Large intestine (tissue), 12 donors: ENCODE data around the gene LPAR5. TPM values are rescaled to one million over a fixed set of nuclear protein-coding genes. Genes with fewer than 3 reads are reported as not detected.
A peak's percentile ranks its signal among the peaks of the same experiment; 100 is the strongest.

Source experiments
- DNase-seq, 2 donors: peaks; one replicate each; pipeline versions ENCODE4 v3.0.0 to v3.0.0-alpha.2; 2013
- H3K27ac ChIP-seq: one replicate; pipeline ENCODE4 v1.5.1; 2013; ENCODE audit warnings: low read length
- H3K27me3 ChIP-seq: 2 replicates; pipeline ENCODE4 v1.6.1; 2013; ENCODE audit warnings: low read length; ENCODE audit not compliant: control insufficient read depth, insufficient read depth
- H3K36me3 ChIP-seq: 2 replicates; pipeline ENCODE4 v1.6.1; 2013; ENCODE audit warnings: low read length; ENCODE audit not compliant: control insufficient read depth, insufficient read depth
- H3K4me1 ChIP-seq: one replicate; pipeline ENCODE4 v1.6.1; 2013; ENCODE audit warnings: low read length; ENCODE audit not compliant: control insufficient read depth, insufficient read depth
- H3K4me3 ChIP-seq: one replicate; pipeline ENCODE4 v1.5.1; 2013; ENCODE audit warnings: low read length
- H3K9me3 ChIP-seq: one replicate; pipeline ENCODE4 v1.6.1; 2013; ENCODE audit warnings: mild to moderate bottlenecking, low read depth, low read length, moderate library complexity; ENCODE audit not compliant: control insufficient read depth
- WGBS: methylation state at CpG from one replicate; pipeline ENCODE4 v1.1.5; 2013; ENCODE audit warnings: low lambda C conversion rate; ENCODE audit not compliant: insufficient coverage; 5-methylcytosine and 5-hydroxymethylcytosine counted together
- long read RNA-seq, 11 donors: transcript quantifications; one replicate each; lab custom pipeline, GENCODE V29; 2026
- polyA plus RNA-seq: library from polyadenylated mRNA; unstranded; fragments of 120-200 nt; gene quantifications from one replicate; pipeline ENCODE4 v1.2.1, GENCODE V29; 2013

The LPAR5 gene
- 21.4 TPM for polyA plus RNA-seq
- long read RNA-seq, donor 1, partial matches to known transcripts: 6 of 10 reads
- long read RNA-seq, donor 1, other reads (novel, unspliced or antisense): 0 of 10 reads
- long read RNA-seq, donor 2, transcript LPAR5-201 (2 exons, 3,171 nt): major isoform, 5 of 18 reads
- long read RNA-seq, donor 2, partial matches to known transcripts: 13 of 18 reads
- long read RNA-seq, donor 2, other reads (novel, unspliced or antisense): 0 of 18 reads
- long read RNA-seq, donor 3: 0 reads
- long read RNA-seq, donor 4, partial matches to known transcripts: 0 of 1 reads
- long read RNA-seq, donor 4, other reads (novel, unspliced or antisense): 0 of 1 reads
- long read RNA-seq, donor 5, transcript LPAR5-201 (2 exons, 3,171 nt): major isoform, 6 of 8 reads
- long read RNA-seq, donor 5, partial matches to known transcripts: 0 of 8 reads
- long read RNA-seq, donor 5, other reads (novel, unspliced or antisense): 0 of 8 reads
- long read RNA-seq, donor 6, transcript LPAR5-201 (2 exons, 3,171 nt): major isoform, 12 of 14 reads
- long read RNA-seq, donor 6, partial matches to known transcripts: 0 of 14 reads
- long read RNA-seq, donor 6, other reads (novel, unspliced or antisense): 0 of 14 reads
- long read RNA-seq, donor 7, partial matches to known transcripts: 0 of 1 reads
- long read RNA-seq, donor 7, other reads (novel, unspliced or antisense): 0 of 1 reads
- long read RNA-seq, donor 8, transcript LPAR5-201 (2 exons, 3,171 nt): major isoform, 8 of 10 reads
- long read RNA-seq, donor 8, partial matches to known transcripts: 0 of 10 reads
- long read RNA-seq, donor 8, other reads (novel, unspliced or antisense): 0 of 10 reads
- long read RNA-seq, donor 9, partial matches to known transcripts: 0 of 3 reads
- long read RNA-seq, donor 9, other reads (novel, unspliced or antisense): 0 of 3 reads
- long read RNA-seq, donor 10, transcript LPAR5-201 (2 exons, 3,171 nt): major isoform, 7 of 11 reads
- long read RNA-seq, donor 10, partial matches to known transcripts: 0 of 11 reads
- long read RNA-seq, donor 10, other reads (novel, unspliced or antisense): 0 of 11 reads
- long read RNA-seq, donor 11, transcript LPAR5-201 (2 exons, 3,171 nt): major isoform, 7 of 15 reads
- long read RNA-seq, donor 11, partial matches to known transcripts: 5 of 15 reads
- long read RNA-seq, donor 11, other reads (novel, unspliced or antisense): 0 of 15 reads

DNA sequence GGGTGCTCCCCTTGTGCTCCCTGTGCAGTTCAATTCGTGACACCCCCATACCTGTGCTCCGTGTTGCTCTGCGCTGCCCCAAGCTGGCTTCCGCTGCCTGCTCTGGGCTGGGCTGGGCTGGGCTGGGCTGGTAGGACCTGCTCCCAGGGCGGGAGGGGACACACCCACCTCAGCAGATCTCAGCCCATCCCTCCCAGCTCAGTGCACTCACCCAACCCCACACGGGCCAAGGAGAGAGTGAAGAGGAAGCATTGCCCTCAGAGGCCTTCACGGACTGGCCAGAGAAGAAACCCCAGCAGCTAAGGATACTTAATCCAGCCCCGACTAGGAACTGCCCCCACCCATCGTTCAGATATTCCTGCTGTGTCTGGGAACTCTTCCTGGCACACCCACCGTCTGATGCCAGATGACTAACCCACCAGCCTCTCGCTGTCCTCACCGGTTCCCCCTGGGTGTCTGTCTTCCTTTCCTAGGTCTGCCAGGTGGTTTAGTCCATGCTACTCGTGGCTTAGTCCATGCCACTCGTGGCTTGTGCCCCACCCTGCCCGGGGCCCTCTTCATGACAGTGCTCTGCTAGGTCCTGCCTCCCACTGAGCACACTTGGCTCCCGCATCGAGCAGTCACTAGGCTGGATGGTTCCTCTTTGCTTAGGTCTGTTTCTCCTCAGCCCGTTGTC is at the start of gene LPAR5:
Gene LPAR5 (minus strand): TSS at position 104 of the 676 bp plus-strand sequence. CDS start 14,711 bp downstream, outside the sequence.
- no peaks in the 10 kb centered on the region for H3K27me3 ChIP-seq
- peak within 1 kb of the TSS; percentile 57 for H3K27ac ChIP-seq
- H3K36me3 ChIP-seq: no peaks in the 10 kb centered on the region
- peak; percentile 87 to 93 for DNase-seq
- peaks cover 55% of the 10 kb centered on the region for H3K4me1 ChIP-seq
- peak within 1 kb of the TSS; percentile 25 for H3K4me3 ChIP-seq
- no CpG with 5 or more reads among the region's 18 CpGs for WGBS
- H3K9me3 ChIP-seq: no peaks in the 10 kb centered on the region

GRCh38 chr12:6684609-6685008 is 48.9 kb upstream of the LPAR5 start:
- Histone ChIP-seq H3K27me3 (no peaks in the 10 kb centered on the region), H3K4me1 (no peaks in the 10 kb centered on the region), H3K9me3 (no peaks in the 10 kb centered on the region), H3K36me3 (peaks cover 24% of the 10 kb centered on the region), H3K4me3 (no peak overlapping the region), H3K27ac (no peak overlapping the region)
- WGBS: no CpG with 5 or more reads among the region's 6 CpGs
- no peak for DNase-seq

DNA sequence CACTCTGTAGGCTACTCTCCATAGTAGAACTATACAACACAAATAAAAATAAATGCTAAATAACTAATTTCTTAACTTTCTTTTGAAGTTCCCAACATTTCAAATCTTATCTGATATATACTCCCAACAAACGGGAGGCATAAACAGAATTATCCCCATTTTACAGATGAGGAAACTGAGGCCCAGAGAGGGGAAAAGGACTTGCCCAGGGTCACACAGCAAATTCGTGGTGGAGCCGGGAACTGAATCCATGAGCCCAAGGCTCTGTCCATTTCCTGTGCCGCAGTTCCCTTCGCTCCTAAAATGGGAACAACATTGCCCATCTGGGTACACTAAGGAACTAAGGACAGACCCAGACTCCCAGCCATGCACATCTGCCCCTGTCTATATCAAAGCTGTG is 41.2 kb upstream of the LPAR5 start:
- peaks cover 87% of the 10 kb centered on the region for H3K36me3 ChIP-seq
- no CpG with 5 or more reads among the region's 5 CpGs for WGBS
- no peaks in the 10 kb centered on the region for H3K9me3 ChIP-seq
- H3K27me3 ChIP-seq: no peaks in the 10 kb centered on the region
- no peak overlapping the region for H3K4me3 ChIP-seq
- H3K4me1 ChIP-seq: no peaks in the 10 kb centered on the region
- no peak for DNase-seq
- H3K27ac ChIP-seq: no peak overlapping the region

- Histone ChIP-seq H3K27ac (no peak overlapping the region), H3K9me3 (no peaks in the 10 kb centered on the region), H3K27me3 (no peaks in the 10 kb centered on the region), H3K4me1 (no peaks in the 10 kb centered on the region), H3K36me3 (peaks cover 95% of the 10 kb centered on the region), H3K4me3 (no peak overlapping the region)
- no peak for DNase-seq
- 100% methylated on average over 1 of the region's 18 CpGs for WGBS
These were observed 36.4 kb upstream of the LPAR5 start for GRCh38 chr12:6672143-6672542.

- Histone ChIP-seq H3K4me1 (no peaks in the 10 kb centered on the region), H3K27me3 (no peaks in the 10 kb centered on the region), H3K9me3 (no peaks in the 10 kb centered on the region), H3K36me3 (peaks cover 64% of the 10 kb centered on the region), H3K4me3 (no peak overlapping the region), H3K27ac (no peak overlapping the region)
- 100% methylated on average over 1 of the region's 8 CpGs for WGBS
- DNase-seq: peak in 1 of 2 donors; percentile 25
These were observed 31.9 kb upstream of the LPAR5 start for GRCh38 chr12:6667559-6668210.

GRCh38 chr12:6666211-6666610 is 30.5 kb upstream of the LPAR5 start:
- H3K27me3 ChIP-seq: no peaks in the 10 kb centered on the region
- H3K36me3 ChIP-seq: peaks cover 49% of the 10 kb centered on the region
- H3K4me3 ChIP-seq: no peak overlapping the region
- no peak overlapping the region for H3K27ac ChIP-seq
- DNase-seq: no peak
- H3K9me3 ChIP-seq: no peaks in the 10 kb centered on the region
- H3K4me1 ChIP-seq: peaks cover 6% of the 10 kb centered on the region
- WGBS: 96% methylated on average over 2 of the region's 2 CpGs

- H3K4me1 ChIP-seq: peaks cover 6% of the 10 kb centered on the region
- H3K9me3 ChIP-seq: no peaks in the 10 kb centered on the region
- WGBS: no CpG with 5 or more reads among the region's 2 CpGs
- H3K27me3 ChIP-seq: no peaks in the 10 kb centered on the region
- H3K36me3 ChIP-seq: peaks cover 37% of the 10 kb centered on the region
- no peak overlapping the region for H3K4me3 ChIP-seq
- H3K27ac ChIP-seq: no peak overlapping the region
- no peak for DNase-seq
These were observed 29.1 kb upstream of the LPAR5 start for GRCh38 chr12:6664902-6665301.

GRCh38 chr12:6662906-6663742 is 27.4 kb upstream of the LPAR5 start, which contains the start of gene ING4:
Gene ING4 (minus strand): TSS chr12:6663119. CDS start chr12:6663101, 18 bp downstream.
- WGBS: 30% methylated on average over 2 of the region's 37 CpGs
- Histone ChIP-seq H3K9me3 (no peaks in the 10 kb centered on the region), H3K27ac (peak within 1 kb of the TSS; percentile 70), H3K36me3 (peaks cover 30% of the 10 kb centered on the region), H3K4me1 (peaks cover 6% of the 10 kb centered on the region), H3K27me3 (no peaks in the 10 kb centered on the region), H3K4me3 (peak within 1 kb of the TSS; percentile 81)
- peak; percentile 99 to 100 for DNase-seq

DNA sequence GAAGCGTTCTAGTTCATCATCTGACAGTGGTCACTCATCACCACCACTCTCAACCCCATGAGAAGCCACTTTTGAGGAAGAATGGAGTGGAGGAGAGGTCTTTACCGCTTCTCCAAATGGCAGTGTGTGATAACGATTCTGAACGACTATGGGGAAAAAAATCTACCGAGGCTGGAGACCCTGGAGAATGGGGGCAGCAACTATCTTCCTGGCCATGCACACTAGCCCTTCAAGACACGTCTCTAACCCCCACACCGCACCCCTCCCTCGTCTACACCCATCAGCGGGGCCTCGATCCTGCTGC is 26.8 kb upstream of the LPAR5 start:
- no peak for DNase-seq
- Histone ChIP-seq H3K4me1 (peaks cover 6% of the 10 kb centered on the region), H3K27me3 (no peaks in the 10 kb centered on the region), H3K9me3 (no peaks in the 10 kb centered on the region), H3K27ac (peak overlapping the region; percentile 42), H3K4me3 (peak overlapping the region; percentile 81), H3K36me3 (peaks cover 27% of the 10 kb centered on the region)
- no CpG with 5 or more reads among the region's 10 CpGs for WGBS
